ENCODE data around the gene ANKRD52. TPM values are rescaled to one million over a fixed set of nuclear protein-coding genes. Genes with fewer than 3 reads are reported as not detected.
"Not testable (repeated sequence)": the region's sequence is repeated elsewhere in the genome, so short reads cannot be mapped to it uniquely, and the experiment has no call there.

Gene ANKRD52
- total RNA-seq, 1 donor from 2014 or later = 67.7 TPM

GRCh38 chr12:56297400-56297799, 39.2 kb upstream of the ANKRD52 start:
- peak overlapping the region; percentile 14 for H3K27ac Mint-ChIP-seq (ENCODE audit: unreplicated experiment)
- no peak for TF ChIP-seq CTCF (IDR thresholded peaks at IDR 0.05)
- no peak for DNase-seq (ENCODE audit: extremely low spot score, unreplicated experiment)
- H3K27me3 Mint-ChIP-seq (ENCODE audit: unreplicated experiment) = no peaks in the 10 kb centered on the region
- H3K4me1 Mint-ChIP-seq (ENCODE audit: unreplicated experiment) = peaks cover 41% of the 10 kb centered on the region
- no peaks in the 10 kb centered on the region for H3K9me3 Mint-ChIP-seq (ENCODE audit: unreplicated experiment)
- H3K4me3 Mint-ChIP-seq (ENCODE audit: unreplicated experiment) = peak overlapping the region; percentile 10
- peaks cover 4% of the 10 kb centered on the region for H3K36me3 Mint-ChIP-seq (ENCODE audit: unreplicated experiment)

GRCh38 chr12:56296295-56296694, 38.1 kb upstream of the ANKRD52 start:
- Mint-ChIP-seq H3K36me3 (ENCODE audit: unreplicated experiment) (peaks cover 5% of the 10 kb centered on the region), H3K9me3 (ENCODE audit: unreplicated experiment) (no peaks in the 10 kb centered on the region), H3K27me3 (ENCODE audit: unreplicated experiment) (no peaks in the 10 kb centered on the region), H3K4me3 (ENCODE audit: unreplicated experiment) (no peak overlapping the region), H3K4me1 (ENCODE audit: unreplicated experiment) (peaks cover 38% of the 10 kb centered on the region), H3K27ac (ENCODE audit: unreplicated experiment) (no peak overlapping the region)
- TF ChIP-seq CTCF (IDR thresholded peaks at IDR 0.05) = no peak
- no peak for DNase-seq (ENCODE audit: extremely low spot score, unreplicated experiment)

- H3K27me3 Mint-ChIP-seq (ENCODE audit: unreplicated experiment) = no peaks in the 10 kb centered on the region
- peaks cover 9% of the 10 kb centered on the region for H3K36me3 Mint-ChIP-seq (ENCODE audit: unreplicated experiment)
- peaks cover 24% of the 10 kb centered on the region for H3K4me1 Mint-ChIP-seq (ENCODE audit: unreplicated experiment)
- no peak overlapping the region for H3K4me3 Mint-ChIP-seq (ENCODE audit: unreplicated experiment)
- DNase-seq (ENCODE audit: extremely low spot score, unreplicated experiment) = no peak
- no peaks in the 10 kb centered on the region for H3K9me3 Mint-ChIP-seq (ENCODE audit: unreplicated experiment)
- no peak overlapping the region for H3K27ac Mint-ChIP-seq (ENCODE audit: unreplicated experiment)
- TF ChIP-seq CTCF (IDR thresholded peaks at IDR 0.05) = no peak
Measured at GRCh38 chr12:56293795-56294194, 35.6 kb upstream of the ANKRD52 start.

DNA sequence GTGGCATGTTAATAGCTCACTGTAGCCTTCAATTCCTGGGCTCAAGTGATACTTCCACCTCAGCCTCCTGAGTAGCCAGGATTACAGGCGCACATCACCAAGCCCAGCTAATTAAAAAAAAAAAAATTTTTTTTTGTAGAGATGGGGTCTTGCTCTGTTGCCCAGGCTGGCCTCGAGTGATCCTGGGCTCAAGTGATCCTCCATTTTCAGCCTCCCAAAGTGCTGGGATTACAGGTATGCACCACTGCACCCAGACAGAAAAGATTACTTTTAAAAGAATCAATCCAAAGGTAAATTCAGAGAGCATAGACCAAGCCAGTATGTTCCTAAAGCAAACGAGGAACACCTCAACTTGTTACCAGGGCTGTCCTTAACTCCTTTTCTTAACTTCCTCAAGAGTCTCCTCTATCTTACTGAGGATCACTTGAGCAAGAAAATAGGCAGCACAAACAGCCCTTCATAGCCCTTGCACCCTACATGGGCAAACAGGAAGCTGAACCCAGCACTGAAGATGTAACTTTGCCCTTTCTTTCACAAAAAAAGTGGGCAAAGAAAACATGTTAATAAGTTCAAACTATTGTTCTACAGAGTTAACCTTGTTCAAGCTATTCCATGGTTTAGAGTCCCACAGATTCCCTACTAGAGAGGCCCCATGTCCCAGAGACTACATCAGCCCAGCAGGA, 30.7 kb upstream of the ANKRD52 start:
- no peak overlapping the region for H3K4me3 Mint-ChIP-seq (ENCODE audit: unreplicated experiment)
- no peaks in the 10 kb centered on the region for H3K9me3 Mint-ChIP-seq (ENCODE audit: unreplicated experiment)
- peaks cover 4% of the 10 kb centered on the region for H3K4me1 Mint-ChIP-seq (ENCODE audit: unreplicated experiment)
- peaks cover 23% of the 10 kb centered on the region for H3K36me3 Mint-ChIP-seq (ENCODE audit: unreplicated experiment)
- no peaks in the 10 kb centered on the region for H3K27me3 Mint-ChIP-seq (ENCODE audit: unreplicated experiment)
- TF ChIP-seq CTCF (IDR thresholded peaks at IDR 0.05) = no peak
- no peak for DNase-seq (ENCODE audit: extremely low spot score, unreplicated experiment)
- H3K27ac Mint-ChIP-seq (ENCODE audit: unreplicated experiment) = no peak overlapping the region

- TF ChIP-seq CTCF (IDR thresholded peaks at IDR 0.05) = no peak
- no peaks in the 10 kb centered on the region for H3K9me3 Mint-ChIP-seq (ENCODE audit: unreplicated experiment)
- H3K27ac Mint-ChIP-seq (ENCODE audit: unreplicated experiment) = peak overlapping the region; percentile 10
- peaks cover 36% of the 10 kb centered on the region for H3K36me3 Mint-ChIP-seq (ENCODE audit: unreplicated experiment)
- DNase-seq (ENCODE audit: extremely low spot score, unreplicated experiment) = no peak
- no peaks in the 10 kb centered on the region for H3K27me3 Mint-ChIP-seq (ENCODE audit: unreplicated experiment)
- no peak overlapping the region for H3K4me3 Mint-ChIP-seq (ENCODE audit: unreplicated experiment)
- H3K4me1 Mint-ChIP-seq (ENCODE audit: unreplicated experiment) = peaks cover 2% of the 10 kb centered on the region
Measured at GRCh38 chr12:56286044-56286830, 28.1 kb upstream of the ANKRD52 start.

DNA sequence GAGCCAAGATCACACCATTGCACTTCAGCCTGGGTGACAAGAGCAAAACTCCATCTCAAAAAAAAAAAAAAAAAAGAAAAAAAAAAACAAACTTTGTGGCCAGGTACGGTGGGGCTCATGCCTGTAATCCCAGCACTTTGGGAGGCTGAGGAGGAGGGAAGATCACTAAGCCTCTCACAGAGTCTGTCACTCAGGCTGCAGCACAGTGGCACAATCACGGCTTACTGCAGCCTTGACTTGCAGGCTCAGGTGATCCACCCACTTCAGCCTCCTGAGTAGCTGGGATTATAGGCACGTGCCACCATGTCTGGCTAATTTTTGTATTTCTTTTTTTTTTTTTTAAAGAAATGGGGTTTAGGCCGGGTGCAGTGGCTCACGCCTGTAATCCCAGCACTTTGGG, 26.1 kb upstream of the ANKRD52 start:
- H3K27me3 Mint-ChIP-seq (ENCODE audit: unreplicated experiment); H3K27ac Mint-ChIP-seq (ENCODE audit: unreplicated experiment); H3K4me3 Mint-ChIP-seq (ENCODE audit: unreplicated experiment); H3K9me3 Mint-ChIP-seq (ENCODE audit: unreplicated experiment); H3K4me1 Mint-ChIP-seq (ENCODE audit: unreplicated experiment); DNase-seq (ENCODE audit: extremely low spot score, unreplicated experiment): not testable (repeated sequence)
- H3K36me3 Mint-ChIP-seq (ENCODE audit: unreplicated experiment) = peaks cover 38% of the 10 kb centered on the region

Data from osteocyte (in vitro differentiated cells).